PFSK-1 (cell line): ENCODE data around the gene CD8B.

Experiments
- FOXP2 ChIP-seq: optimal IDR thresholded peaks from 2 replicates; pipeline ENCODE3; 2011; ENCODE audit warnings: borderline replicate concordance, control low read depth, inconsistent platforms; ENCODE audit not compliant: insufficient read depth; ENCODE audit errors: extremely low read length, extremely low read depth
- POLR2AphosphoS5 ChIP-seq: IDR thresholded peaks from 2 replicates; pipeline ENCODE4 v1.6.1; 2012; ENCODE audit warnings: low read depth, mild to moderate bottlenecking, control low read depth, low read length, moderate library complexity
- REST ChIP-seq, 2 experiments: IDR thresholded peaks; 2 replicates each; pipeline versions ENCODE4 v1.6.1 to v1.8.0; 2011 to 2012; ENCODE audit warnings: low read depth in 2 of 2, low read length in 2 of 2, control low read depth in 1 of 2, inconsistent platforms in 1 of 2, mild to moderate bottlenecking in 1 of 2, moderate library complexity in 1 of 2; ENCODE audit not compliant: insufficient read depth in 1 of 2
- SIN3A ChIP-seq: IDR thresholded peaks from 2 replicates; pipeline ENCODE4 v1.6.1; 2012; ENCODE audit warnings: mild to moderate bottlenecking, low read length, moderate library complexity, borderline replicate concordance; ENCODE audit not compliant: insufficient read depth
- TAF1 ChIP-seq: IDR thresholded peaks from 2 replicates; pipeline ENCODE4 v1.6.1; 2012; ENCODE audit warnings: low read length, control low read depth, borderline replicate concordance; ENCODE audit not compliant: insufficient read depth

CD8B gene

GRCh38 chr2:86794861-86795260, 66.8 kb downstream of the CD8B start:
- TF ChIP-seq TAF1 (no peak), SIN3A (no peak), FOXP2 (no peak), POLR2AphosphoS5 (no peak), REST (IDR thresholded peaks at IDR 0.05; ENCODE audit: insufficient read depth in 1 of 2, low read depth in 2 of 2, low read length in 2 of 2) (no peak)

- no peak for TF ChIP-seq SIN3A
- TF ChIP-seq FOXP2: no peak
- no peak for TF ChIP-seq REST (IDR thresholded peaks at IDR 0.05; ENCODE audit: insufficient read depth in 1 of 2, low read depth in 2 of 2, low read length in 2 of 2)
- TF ChIP-seq POLR2AphosphoS5: no peak
Measured at GRCh38 chr2:86793752-86794151, 67.9 kb downstream of the CD8B start.

DNA sequence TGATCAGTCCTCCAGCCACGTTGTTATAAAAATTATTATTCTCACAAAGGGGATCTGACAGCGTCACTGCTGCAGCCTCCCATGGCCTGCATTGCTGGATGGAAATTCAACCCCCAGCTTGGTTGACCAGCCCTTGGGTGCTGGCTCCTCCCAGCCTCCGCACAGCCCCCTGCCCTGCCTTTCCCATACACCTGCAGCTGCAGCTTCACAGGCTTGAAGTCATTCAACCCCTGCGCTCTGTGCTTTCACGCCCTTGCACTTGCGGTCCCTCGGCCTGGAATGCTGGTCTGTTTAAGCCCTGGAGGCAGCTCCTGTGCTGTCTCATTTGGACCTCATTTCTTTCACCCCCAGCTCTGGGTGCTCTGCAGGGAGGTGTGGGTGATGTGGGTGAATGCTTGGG, 70.1 kb downstream of the CD8B start:
- TF ChIP-seq REST (IDR thresholded peaks at IDR 0.05; ENCODE audit: insufficient read depth in 1 of 2, low read depth in 2 of 2, low read length in 2 of 2): no peak
- no peak for TF ChIP-seq POLR2AphosphoS5
- no peak for TF ChIP-seq SIN3A
- no peak for TF ChIP-seq FOXP2
- TF ChIP-seq TAF1: no peak

DNA sequence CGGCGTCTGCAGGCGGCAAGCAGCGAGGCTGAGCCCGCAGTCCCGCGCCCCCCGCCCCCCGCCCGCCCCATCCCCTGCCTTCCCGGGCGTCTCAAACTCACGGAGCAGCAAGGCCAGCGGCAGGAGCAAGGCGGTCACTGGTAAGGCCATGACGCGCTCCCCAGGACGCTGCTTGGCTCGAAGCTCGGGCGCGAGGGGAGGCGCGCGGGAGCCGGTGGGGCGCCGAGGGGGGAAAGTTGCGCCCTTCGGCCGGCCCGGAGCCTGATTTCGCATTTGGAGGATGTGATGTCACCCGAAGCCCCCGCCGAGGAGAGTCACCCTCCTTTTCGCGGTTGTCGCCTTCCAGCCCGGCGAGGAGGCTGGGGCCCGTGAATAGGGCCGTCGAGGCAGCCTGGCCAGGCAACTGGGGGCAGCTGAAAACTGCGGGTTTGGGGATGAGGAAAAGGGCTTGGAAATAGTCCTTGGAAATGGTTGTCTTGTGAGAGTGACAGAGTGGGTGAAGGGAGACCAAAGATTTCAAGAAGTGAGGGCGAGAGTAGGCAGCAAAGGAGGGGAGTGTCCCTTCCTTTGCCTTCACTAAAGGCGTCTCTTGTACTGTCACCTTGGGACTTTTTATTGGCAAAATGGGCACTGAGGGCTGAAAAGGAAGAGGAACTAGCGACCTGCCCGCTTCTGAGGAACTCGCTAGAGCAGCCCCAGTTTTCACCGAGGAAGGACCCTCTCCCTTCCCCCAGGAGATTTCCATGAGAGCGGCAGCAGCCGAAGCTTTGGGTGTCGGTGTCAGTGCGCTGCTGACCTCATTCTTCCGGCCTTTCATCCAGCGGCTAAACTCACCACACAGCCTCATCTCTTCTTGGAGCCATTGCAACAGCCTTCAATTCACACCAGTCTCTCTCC, 70.8 kb downstream of the CD8B start, which contains the start of gene CD8A:
Gene CD8A (minus strand): TSS at position 238 of the 897 bp plus-strand sequence. CDS start 88 bp downstream, at position 150.
- TF ChIP-seq FOXP2 (no peak), TAF1 (no peak), REST (IDR thresholded peaks at IDR 0.05; ENCODE audit: insufficient read depth in 1 of 2, low read depth in 2 of 2, low read length in 2 of 2) (no peak), POLR2AphosphoS5 (no peak), SIN3A (no peak)
